ENCODE data around the gene SURF2. TPM values are rescaled to one million over a fixed set of nuclear protein-coding genes. Genes with fewer than 3 reads are reported as not detected.
"Not testable (repeated sequence)": the region's sequence is repeated elsewhere in the genome, so short reads cannot be mapped to it uniquely, and the experiment has no call there.

Gene SURF2
- total RNA-seq, 4 donors from 2014 or later, result 3.7 to 21.4 (median 17.9) TPM

- no peak overlapping the region for H3K4me3 ChIP-seq
Observed at GRCh38 chr9:133389025-133389557, 32.7 kb downstream of the SURF2 start.

DNA sequence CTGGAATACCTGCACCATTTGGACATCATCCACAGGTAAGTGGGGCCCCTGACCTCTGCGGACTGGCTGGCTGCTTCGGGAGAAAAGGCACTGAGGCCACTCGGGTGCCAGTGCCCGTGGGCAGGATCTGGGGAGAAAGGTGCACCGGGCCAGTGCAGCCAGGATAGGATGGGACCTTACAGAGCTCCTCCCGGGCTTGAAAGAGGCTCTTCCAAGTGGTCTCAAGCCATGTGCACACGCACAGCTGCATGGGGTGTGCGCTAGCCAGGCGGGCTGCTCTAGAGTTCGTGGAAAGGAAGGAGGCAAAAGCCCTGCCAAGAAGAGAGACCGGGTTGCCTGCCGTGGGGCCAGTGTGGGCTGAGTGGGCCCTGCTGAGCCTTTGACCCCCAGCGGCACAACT, 33.2 kb downstream of the SURF2 start:
- in situ Hi-C loops (cut with MboI; ENCODE audit: low pct_ligation_motif_present in 1 of 4, low pct_unique_long_range_greater_than_20kb in 1 of 4, low sequenced_read_pairs in 3 of 4) (no loop called here), intact Hi-C loops (cut with DNase I; ENCODE audit: low total_unique reads) (no loop called here)
- H3K27ac ChIP-seq, result no peak overlapping the region
- H3K27me3 ChIP-seq, result peaks cover 15% of the 10 kb centered on the region
- DNase-seq, result no peak
- H3K4me1 ChIP-seq, result no peaks in the 10 kb centered on the region
- 89 to 90% methylated on average over 4 to 13 of the region's 13 CpGs for WGBS, 2 donors (ENCODE audit: low coverage in 1 of 2)
- H3K9me3 ChIP-seq, result no peaks in the 10 kb centered on the region
- no peaks in the 10 kb centered on the region for H3K36me3 ChIP-seq
- no peak for TF ChIP-seq EP300 (IDR thresholded peaks at IDR 0.05; ENCODE audit: low read depth)
- no peak overlapping the region for H3K4me3 ChIP-seq

More at GRCh38 chr9:133389025-133389557, 32.7 kb downstream of the SURF2 start:
- Histone ChIP-seq H3K9me3 (no peaks in the 10 kb centered on the region), H3K27ac (no peak overlapping the region), H3K27me3 (peaks cover 10% of the 10 kb centered on the region), H3K4me1 (no peaks in the 10 kb centered on the region), H3K36me3 (no peaks in the 10 kb centered on the region)
- 97% methylated on average over 10 of the region's 12 CpGs; no CpG with 5 or more reads in 1 of the 2 donors for WGBS, 2 donors (ENCODE audit: low coverage in 1 of 2)
- in situ Hi-C loops (cut with MboI; ENCODE audit: low pct_ligation_motif_present in 1 of 4, low pct_unique_long_range_greater_than_20kb in 1 of 4, low sequenced_read_pairs in 3 of 4), result no loop called here
- TF ChIP-seq EP300 (IDR thresholded peaks at IDR 0.05; ENCODE audit: low read depth) (no peak), POLR2AphosphoS5 (IDR thresholded peaks at IDR 0.05) (no peak), POLR2A (IDR thresholded peaks at IDR 0.05) (no peak)
- TF ChIP-seq, protein P1, sequence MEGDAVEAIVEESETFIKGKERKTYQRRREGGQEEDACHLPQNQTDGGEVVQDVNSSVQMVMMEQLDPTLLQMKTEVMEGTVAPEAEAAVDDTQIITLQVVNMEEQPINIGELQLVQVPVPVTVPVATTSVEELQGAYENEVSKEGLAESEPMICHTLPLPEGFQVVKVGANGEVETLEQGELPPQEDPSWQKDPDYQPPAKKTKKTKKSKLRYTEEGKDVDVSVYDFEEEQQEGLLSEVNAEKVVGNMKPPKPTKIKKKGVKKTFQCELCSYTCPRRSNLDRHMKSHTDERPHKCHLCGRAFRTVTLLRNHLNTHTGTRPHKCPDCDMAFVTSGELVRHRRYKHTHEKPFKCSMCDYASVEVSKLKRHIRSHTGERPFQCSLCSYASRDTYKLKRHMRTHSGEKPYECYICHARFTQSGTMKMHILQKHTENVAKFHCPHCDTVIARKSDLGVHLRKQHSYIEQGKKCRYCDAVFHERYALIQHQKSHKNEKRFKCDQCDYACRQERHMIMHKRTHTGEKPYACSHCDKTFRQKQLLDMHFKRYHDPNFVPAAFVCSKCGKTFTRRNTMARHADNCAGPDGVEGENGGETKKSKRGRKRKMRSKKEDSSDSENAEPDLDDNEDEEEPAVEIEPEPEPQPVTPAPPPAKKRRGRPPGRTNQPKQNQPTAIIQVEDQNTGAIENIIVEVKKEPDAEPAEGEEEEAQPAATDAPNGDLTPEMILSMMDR (IDR thresholded peaks at IDR 0.05), result no peak
- DNase-seq, result no peak
- intact Hi-C loops (cut with DNase I; ENCODE audit: low total_unique reads), result no loop called here

DNA sequence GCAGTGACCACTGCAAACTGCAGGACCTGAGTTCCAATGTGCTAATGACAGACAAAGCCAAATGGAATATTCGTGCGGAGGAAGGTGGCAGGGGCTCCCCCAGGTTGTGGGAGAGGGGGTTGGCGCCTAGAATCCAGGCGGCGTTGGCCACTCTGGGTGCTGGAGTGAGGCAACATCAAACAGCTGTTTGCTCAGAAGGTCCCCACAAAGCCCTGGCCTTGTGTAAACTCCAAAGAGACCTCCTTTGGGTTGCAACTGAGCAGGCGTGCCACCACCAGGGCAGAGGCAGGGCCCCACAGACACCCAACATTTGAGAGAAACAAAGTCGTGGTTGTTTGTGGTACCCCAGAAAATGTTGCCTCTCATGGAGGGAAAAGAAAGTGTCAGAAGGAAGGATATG, 34.4 kb downstream of the SURF2 start:
- 69% methylated on average over 7 of the region's 7 CpGs; no CpG with 5 or more reads in 1 of the 2 donors for WGBS, 2 donors (ENCODE audit: low coverage in 1 of 2)
- Histone ChIP-seq H3K36me3 (no peaks in the 10 kb centered on the region), H3K4me3 (no peak overlapping the region), H3K9me3 (no peaks in the 10 kb centered on the region), H3K27me3 (peaks cover 26% of the 10 kb centered on the region), H3K4me1 (no peaks in the 10 kb centered on the region), H3K27ac (no peak overlapping the region)
- no peak for DNase-seq
- in situ Hi-C loops (cut with MboI; ENCODE audit: low pct_ligation_motif_present in 1 of 4, low pct_unique_long_range_greater_than_20kb in 1 of 4, low sequenced_read_pairs in 3 of 4), result no loop called here
- intact Hi-C loops (cut with DNase I; ENCODE audit: low total_unique reads), result no loop called here
- TF ChIP-seq POLR2AphosphoS5 (IDR thresholded peaks at IDR 0.05), result no peak
- no peak for TF ChIP-seq POLR2A (IDR thresholded peaks at IDR 0.05)
- TF ChIP-seq EP300 (IDR thresholded peaks at IDR 0.05; ENCODE audit: low read depth), result no peak
- TF ChIP-seq, protein P1 (IDR thresholded peaks at IDR 0.05), result no peak

GRCh38 chr9:133391449-133391848, 35.1 kb downstream of the SURF2 start:
- H3K4me1 ChIP-seq; intact Hi-C loops (cut with DNase I; ENCODE audit: low total_unique reads); H3K9me3 ChIP-seq; H3K27ac ChIP-seq; in situ Hi-C loops (cut with MboI; ENCODE audit: low pct_ligation_motif_present in 1 of 4, low pct_unique_long_range_greater_than_20kb in 1 of 4, low sequenced_read_pairs in 3 of 4); H3K4me3 ChIP-seq; H3K36me3 ChIP-seq; DNase-seq: not testable (repeated sequence)
- peaks cover 32% of the 10 kb centered on the region for H3K27me3 ChIP-seq
- 45% methylated on average over 3 of the region's 4 CpGs; no CpG with 5 or more reads in 1 of the 2 donors for WGBS, 2 donors (ENCODE audit: low coverage in 1 of 2)

DNA sequence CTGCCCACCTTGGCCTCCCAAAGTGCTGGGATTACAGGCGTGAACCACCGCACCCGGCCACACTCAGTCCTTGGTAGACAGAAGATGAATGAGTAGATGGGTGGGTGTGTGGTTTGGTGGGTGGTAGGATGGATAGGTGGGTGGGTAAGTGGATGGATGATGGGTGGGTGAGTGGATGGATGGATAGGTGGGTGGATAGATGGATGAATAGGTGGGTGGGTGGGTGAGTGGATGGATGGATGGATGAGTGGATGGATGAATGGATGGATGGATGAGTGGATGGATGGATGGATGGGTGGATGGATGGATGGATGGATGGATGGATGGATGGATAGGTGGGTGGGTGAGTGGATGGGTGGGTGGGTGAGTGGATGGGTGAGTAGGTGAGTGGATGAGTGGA, 36.0 kb downstream of the SURF2 start:
- in situ Hi-C loops (cut with MboI; ENCODE audit: low pct_ligation_motif_present in 1 of 4, low pct_unique_long_range_greater_than_20kb in 1 of 4, low sequenced_read_pairs in 3 of 4), result not testable (repeated sequence)
- peaks cover 40% of the 10 kb centered on the region for H3K27me3 ChIP-seq
- WGBS, 2 donors (ENCODE audit: low coverage in 1 of 2), result 95 to 100% methylated on average over 3 of the region's 3 CpGs

DNA sequence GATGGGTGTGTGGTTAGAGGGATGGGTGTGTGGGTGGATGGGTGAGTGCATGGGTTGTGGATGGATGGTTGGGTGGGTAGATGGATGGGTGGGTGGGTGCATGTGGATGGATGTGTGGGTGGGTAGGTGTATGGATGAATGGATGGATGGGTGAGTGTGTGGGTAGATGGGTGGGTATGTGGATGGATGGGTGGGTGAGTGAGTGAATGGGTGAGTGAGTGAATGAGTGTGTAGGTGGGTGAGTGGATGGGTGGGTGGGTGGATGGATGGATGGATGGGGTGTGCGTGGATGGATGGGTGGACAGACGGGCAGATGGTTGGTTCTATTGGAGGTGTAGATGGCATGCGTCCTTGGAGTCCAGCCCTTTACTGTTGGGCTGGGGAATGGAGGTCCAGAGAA, 37.0 kb downstream of the SURF2 start:
- H3K27ac ChIP-seq, result no peak overlapping the region
- H3K27me3 ChIP-seq, result peaks cover 42% of the 10 kb centered on the region

More for the DNA sequence above, 36.0 kb downstream of the SURF2 start:
- H3K4me1 ChIP-seq; H3K36me3 ChIP-seq; intact Hi-C loops (cut with DNase I; ENCODE audit: low total_unique reads); H3K27ac ChIP-seq; H3K9me3 ChIP-seq; DNase-seq; H3K4me3 ChIP-seq: not testable (repeated sequence)

More for the DNA sequence above, 37.0 kb downstream of the SURF2 start:
- whole genome bisulfite sequencing, 2 donors (ENCODE audit: low coverage in 1 of 2), result 87 to 94% methylated on average over 3 of the region's 3 CpGs
- in situ Hi-C loops (cut with MboI; ENCODE audit: low pct_ligation_motif_present in 1 of 4, low pct_unique_long_range_greater_than_20kb in 1 of 4, low sequenced_read_pairs in 3 of 4), result no loop called here
- Histone ChIP-seq H3K9me3 (no peaks in the 10 kb centered on the region), H3K4me1 (no peaks in the 10 kb centered on the region), H3K4me3 (no peak overlapping the region), H3K36me3 (no peaks in the 10 kb centered on the region)
- intact Hi-C loops (cut with DNase I; ENCODE audit: low total_unique reads), result no loop called here
- TF ChIP-seq, protein P1 (IDR thresholded peaks at IDR 0.05), result no peak
- no peak for TF ChIP-seq POLR2AphosphoS5 (IDR thresholded peaks at IDR 0.05)
- TF ChIP-seq POLR2A (IDR thresholded peaks at IDR 0.05), result no peak
- TF ChIP-seq EP300 (IDR thresholded peaks at IDR 0.05; ENCODE audit: low read depth), result no peak
- DNase-seq, result no peak
